NCI-H748 treated with DMSO at 0.1 percent for 48 hours (cell line): ENCODE data around the gene CNTN4.

Source experiments
- DNase-seq: peaks from one replicate; lab custom pipeline; 2025; lab: John Stamatoyannopoulos, UW

The CNTN4 gene

DNA sequence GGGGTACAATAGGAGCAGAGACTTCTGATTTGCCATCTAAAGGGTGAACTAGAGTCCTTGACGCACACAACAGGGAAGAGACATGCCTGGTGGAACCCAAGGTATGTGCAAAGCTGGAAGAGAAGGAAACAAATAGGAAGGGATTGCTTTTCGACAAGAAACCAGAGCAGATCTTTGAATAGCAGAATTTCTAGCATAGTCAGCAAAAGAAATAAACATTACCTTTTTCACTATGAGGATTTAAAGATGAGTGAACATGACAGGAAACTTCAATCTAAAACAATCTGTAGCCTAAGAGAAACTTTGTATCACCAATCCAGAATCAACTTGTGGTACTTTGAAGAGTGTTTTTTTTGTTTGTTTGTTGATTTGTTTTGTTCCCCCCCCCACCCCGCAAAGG lies 1006.6 kb downstream of the CNTN4 start:
- no peak for DNase-seq

DNA sequence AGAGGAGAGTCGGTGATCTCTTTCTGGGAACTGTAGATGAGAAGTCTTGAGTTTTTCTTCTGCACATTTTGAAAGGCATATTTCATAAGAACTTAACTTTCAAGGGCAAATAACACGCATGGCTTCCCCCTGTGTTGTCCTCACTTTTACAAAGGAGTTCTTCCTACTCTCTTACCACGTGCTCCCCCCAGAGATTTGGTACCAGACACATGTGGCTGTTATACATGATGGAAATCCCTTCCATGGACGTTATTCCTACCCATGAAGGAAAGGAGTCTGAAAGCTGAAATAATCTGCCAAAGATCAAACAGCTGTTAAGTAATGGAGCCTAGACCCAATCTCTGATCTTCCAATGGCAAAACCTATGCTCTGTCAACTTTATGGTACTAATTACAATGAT lies 1007.1 kb downstream of the CNTN4 start:
- DNase-seq: no peak

DNA sequence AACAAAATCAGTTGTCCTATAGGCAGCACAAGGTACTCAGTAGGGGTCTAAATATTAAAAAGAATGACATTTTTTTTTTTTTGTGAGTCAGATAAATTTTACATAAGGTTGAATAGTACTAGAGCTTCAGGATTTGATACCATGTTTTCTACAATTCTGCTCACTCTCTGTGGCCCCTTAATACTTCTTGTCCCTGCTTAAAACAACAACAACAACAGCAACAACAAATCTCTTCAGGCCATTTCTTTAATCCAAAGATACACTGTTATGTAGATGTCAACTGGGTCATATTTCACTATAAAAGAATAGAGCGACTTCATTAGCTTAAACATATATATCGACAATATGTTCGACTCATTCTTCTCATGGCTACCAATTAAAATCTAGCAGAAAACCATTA lies 1008.5 kb downstream of the CNTN4 start:
- no peak for DNase-seq
